Upper lobe of left lung (tissue), 4 donors: ENCODE data around the gene RAB11A.

Source experiments
- POLR2A ChIP-seq, 4 donors: fragments of 450-650 bp; IDR thresholded peaks; one replicate each; pipeline ENCODE4 v1.5.1; 2016 to 2017; ENCODE audit warnings: antibody characterized with exemption in 4 of 4, mild to moderate bottlenecking in 2 of 4
- POLR2AphosphoS5 ChIP-seq, 2 donors: sonication (generic); formaldehyde crosslinking; IDR thresholded peaks; one replicate each; pipeline ENCODE4 v1.5.1; 2017; ENCODE audit warnings: antibody characterized with exemption in 2 of 2
- TF ChIP-seq, protein P1 (sequence below), 6 experiments: fragments of 450-650 bp in 4 of 6; fragments of 200-600 bp in 2 of 6; sonication (generic) in 2 of 6; IDR thresholded peaks; one replicate each; pipeline ENCODE4 v1.5.1; 2016 to 2019; ENCODE audit warnings: antibody characterized with exemption in 6 of 6

DNA sequence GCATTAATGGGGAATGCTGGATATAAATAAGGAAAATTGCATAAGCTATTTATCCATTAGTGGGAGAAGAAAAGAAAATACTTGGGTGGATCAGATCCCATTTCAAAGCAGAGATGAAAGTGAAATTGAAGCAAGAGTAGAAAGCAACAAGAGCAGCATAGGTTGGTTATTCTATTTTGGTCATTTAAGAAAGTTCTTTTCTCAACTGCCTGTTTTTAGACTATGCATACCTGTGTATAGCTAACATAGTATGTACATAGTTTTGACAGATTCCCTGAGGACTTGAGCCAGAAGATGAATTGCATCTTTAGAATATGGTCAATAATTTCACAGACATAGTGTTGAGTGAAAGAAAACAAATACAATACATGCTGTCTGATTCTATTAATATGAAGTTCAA, 48.2 kb upstream of the RAB11A start:
- TF ChIP-seq, protein P1, sequence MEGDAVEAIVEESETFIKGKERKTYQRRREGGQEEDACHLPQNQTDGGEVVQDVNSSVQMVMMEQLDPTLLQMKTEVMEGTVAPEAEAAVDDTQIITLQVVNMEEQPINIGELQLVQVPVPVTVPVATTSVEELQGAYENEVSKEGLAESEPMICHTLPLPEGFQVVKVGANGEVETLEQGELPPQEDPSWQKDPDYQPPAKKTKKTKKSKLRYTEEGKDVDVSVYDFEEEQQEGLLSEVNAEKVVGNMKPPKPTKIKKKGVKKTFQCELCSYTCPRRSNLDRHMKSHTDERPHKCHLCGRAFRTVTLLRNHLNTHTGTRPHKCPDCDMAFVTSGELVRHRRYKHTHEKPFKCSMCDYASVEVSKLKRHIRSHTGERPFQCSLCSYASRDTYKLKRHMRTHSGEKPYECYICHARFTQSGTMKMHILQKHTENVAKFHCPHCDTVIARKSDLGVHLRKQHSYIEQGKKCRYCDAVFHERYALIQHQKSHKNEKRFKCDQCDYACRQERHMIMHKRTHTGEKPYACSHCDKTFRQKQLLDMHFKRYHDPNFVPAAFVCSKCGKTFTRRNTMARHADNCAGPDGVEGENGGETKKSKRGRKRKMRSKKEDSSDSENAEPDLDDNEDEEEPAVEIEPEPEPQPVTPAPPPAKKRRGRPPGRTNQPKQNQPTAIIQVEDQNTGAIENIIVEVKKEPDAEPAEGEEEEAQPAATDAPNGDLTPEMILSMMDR (IDR thresholded peaks at IDR 0.05) = no peak
- no peak for TF ChIP-seq POLR2A (IDR thresholded peaks at IDR 0.05)
- no peak for TF ChIP-seq POLR2AphosphoS5 (IDR thresholded peaks at IDR 0.05)
